ENCODE measurements around the gene LY6G5C.
"Not testable (repeated sequence)": the region's sequence is repeated elsewhere in the genome, so short reads cannot be mapped to it uniquely, and the experiment has no call there.

LY6G5C gene

GRCh38 chr6:31715022-31715958, 34.4 kb upstream of the LY6G5C start, which contains the start of gene LY6G6D:
TSS of gene LY6G6D (plus strand) at chr6:31715348. CDS start at chr6:31715356, 8 bp downstream.
- no peak for DNase-seq (ENCODE audit: low read depth in 2 of 2)

GRCh38 chr6:31713991-31714684, 33.3 kb upstream of the LY6G5C start:
- DNase-seq (ENCODE audit: low read depth in 2 of 2) = no peak

GRCh38 chr6:31713465-31713864, 32.6 kb upstream of the LY6G5C start:
- no peak for DNase-seq (ENCODE audit: low read depth in 2 of 2)

GRCh38 chr6:31712296-31712695, 31.4 kb upstream of the LY6G5C start:
- no peak for DNase-seq (ENCODE audit: low read depth in 2 of 2)

- DNase-seq (ENCODE audit: low read depth in 2 of 2) = no peak
Observed at GRCh38 chr6:31711233-31711632, 30.4 kb upstream of the LY6G5C start.

GRCh38 chr6:31710523-31711219, 29.8 kb upstream of the LY6G5C start:
- no peak for DNase-seq (ENCODE audit: low read depth in 2 of 2)

- DNase-seq (ENCODE audit: low read depth in 2 of 2) = not testable (repeated sequence)
Observed at GRCh38 chr6:31709157-31709556, 28.3 kb upstream of the LY6G5C start.

GRCh38 chr6:31708224-31708623, 27.4 kb upstream of the LY6G5C start:
- no peak for DNase-seq (ENCODE audit: low read depth in 2 of 2)

- no peak for DNase-seq (ENCODE audit: low read depth in 2 of 2)
Observed at GRCh38 chr6:31707701-31708100, 26.8 kb upstream of the LY6G5C start.

GRCh38 chr6:31706599-31706998, 25.7 kb upstream of the LY6G5C start, which contains the start of gene LY6G6F:
TSS of gene LY6G6F (plus strand) at chr6:31706866. CDS start at chr6:31706907, 41 bp downstream.
- DNase-seq (ENCODE audit: low read depth in 2 of 2) = no peak

- DNase-seq (ENCODE audit: low read depth in 2 of 2) = no peak
Observed at GRCh38 chr6:31705931-31706330, 25.1 kb upstream of the LY6G5C start.

GRCh38 chr6:31702819-31703716, 22.2 kb upstream of the LY6G5C start, which contains the start of gene ABHD16A:
TSS of gene ABHD16A (minus strand) at chr6:31703324. CDS start at chr6:31703281, 43 bp downstream.
- peak; percentile 93 to 96 for DNase-seq (ENCODE audit: low read depth in 2 of 2)

- DNase-seq (ENCODE audit: low read depth in 2 of 2) = no peak
Observed at GRCh38 chr6:31702405-31702818, 21.5 kb upstream of the LY6G5C start.

- no peak for DNase-seq (ENCODE audit: low read depth in 2 of 2)
Observed at GRCh38 chr6:31701666-31702404, 21.0 kb upstream of the LY6G5C start.

GRCh38 chr6:31700740-31701401, 20.0 kb upstream of the LY6G5C start:
- no peak for DNase-seq (ENCODE audit: low read depth in 2 of 2)

- no peak for DNase-seq (ENCODE audit: low read depth in 2 of 2)
Observed at GRCh38 chr6:31697555-31697954, 16.7 kb upstream of the LY6G5C start.

GRCh38 chr6:31693535-31693934, 12.7 kb upstream of the LY6G5C start:
- no peak for DNase-seq (ENCODE audit: low read depth in 2 of 2)

GRCh38 chr6:31692886-31693285, 12.0 kb upstream of the LY6G5C start:
- DNase-seq (ENCODE audit: low read depth in 2 of 2) = no peak

- DNase-seq (ENCODE audit: low read depth in 2 of 2) = no peak
Observed at GRCh38 chr6:31692353-31692752, 11.5 kb upstream of the LY6G5C start.

All from activated CD8-positive, alpha-beta memory T cell treated with anti-CD3 and anti-CD28 coated beads for 4 hours (primary cell).